ENCODE measurements around the gene GREM1.

GREM1 gene

DNA sequence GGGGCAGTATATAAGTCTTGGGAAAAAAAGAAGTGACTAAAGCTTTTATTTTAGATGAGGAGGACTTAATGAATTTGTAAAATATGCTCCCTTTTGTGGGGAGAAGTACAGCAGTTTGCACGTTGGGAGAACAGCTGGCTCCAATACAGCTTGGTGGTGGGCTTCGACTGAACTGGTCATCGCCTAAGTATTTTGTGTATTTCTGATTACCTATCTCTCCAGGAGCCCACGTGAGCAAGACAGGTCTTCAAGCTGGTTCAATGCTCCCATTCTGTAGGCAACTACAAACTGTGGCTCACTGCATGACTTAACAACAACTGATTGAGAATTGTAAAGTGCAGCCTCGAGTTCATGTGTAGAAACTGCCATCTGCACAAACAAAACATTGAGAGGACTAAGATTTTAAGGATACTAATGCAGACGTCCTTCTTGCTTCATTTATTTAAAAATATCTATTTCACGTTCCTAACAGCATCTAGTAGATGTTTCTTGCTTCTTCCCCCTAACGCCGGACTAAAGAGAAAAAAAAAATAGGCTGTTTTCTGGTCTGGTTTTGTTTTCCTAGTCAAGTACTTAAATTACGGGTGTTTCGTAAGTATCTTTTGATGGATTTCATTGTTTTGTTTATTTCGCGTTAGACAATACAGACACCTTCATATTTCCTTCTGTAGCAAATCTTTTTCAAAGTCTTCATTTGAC is 1.4 kb upstream of the GREM1 start:
- CTCF ChIA-PET, result interaction anchor here (1.5 to 1.7 kb wide), 2 partner anchors 11 to 27 kb away, joined by 3 to 4 read pairs; no protein-coding TSS in a partner anchor
- TF ChIP-seq, protein P1, sequence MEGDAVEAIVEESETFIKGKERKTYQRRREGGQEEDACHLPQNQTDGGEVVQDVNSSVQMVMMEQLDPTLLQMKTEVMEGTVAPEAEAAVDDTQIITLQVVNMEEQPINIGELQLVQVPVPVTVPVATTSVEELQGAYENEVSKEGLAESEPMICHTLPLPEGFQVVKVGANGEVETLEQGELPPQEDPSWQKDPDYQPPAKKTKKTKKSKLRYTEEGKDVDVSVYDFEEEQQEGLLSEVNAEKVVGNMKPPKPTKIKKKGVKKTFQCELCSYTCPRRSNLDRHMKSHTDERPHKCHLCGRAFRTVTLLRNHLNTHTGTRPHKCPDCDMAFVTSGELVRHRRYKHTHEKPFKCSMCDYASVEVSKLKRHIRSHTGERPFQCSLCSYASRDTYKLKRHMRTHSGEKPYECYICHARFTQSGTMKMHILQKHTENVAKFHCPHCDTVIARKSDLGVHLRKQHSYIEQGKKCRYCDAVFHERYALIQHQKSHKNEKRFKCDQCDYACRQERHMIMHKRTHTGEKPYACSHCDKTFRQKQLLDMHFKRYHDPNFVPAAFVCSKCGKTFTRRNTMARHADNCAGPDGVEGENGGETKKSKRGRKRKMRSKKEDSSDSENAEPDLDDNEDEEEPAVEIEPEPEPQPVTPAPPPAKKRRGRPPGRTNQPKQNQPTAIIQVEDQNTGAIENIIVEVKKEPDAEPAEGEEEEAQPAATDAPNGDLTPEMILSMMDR (IDR thresholded peaks at IDR 0.05; ENCODE audit: control extremely low read depth, extremely low read depth, low read depth, missing control alignments), result no peak
- POLR2A ChIA-PET, result no interaction called here
- no peak for DNase-seq (ENCODE audit: extremely low spot score)

- CTCF ChIA-PET, result interaction anchor here (1.5 to 1.7 kb wide), 2 partner anchors 11 to 28 kb away, joined by 3 to 4 read pairs; no protein-coding TSS in a partner anchor
- TF ChIP-seq, protein P1 (IDR thresholded peaks at IDR 0.05; ENCODE audit: control extremely low read depth, extremely low read depth, low read depth, missing control alignments), result no peak
- POLR2A ChIA-PET, result no interaction called here
- peak; percentile 24 for DNase-seq (ENCODE audit: extremely low spot score)
Measured at GRCh38 chr15:32716915-32717425, 834 bp upstream of the GREM1 start.

- ChIA-PET POLR2A (no interaction called here), CTCF (interaction anchor here (1.1 kb wide), 1 partner anchor 55 kb away, joined by 3 read pairs; no protein-coding TSS in a partner anchor)
- TF ChIP-seq, protein P1 (IDR thresholded peaks at IDR 0.05; ENCODE audit: control extremely low read depth, extremely low read depth, low read depth, missing control alignments), result no peak
- no peak for DNase-seq (ENCODE audit: extremely low spot score)
Measured at GRCh38 chr15:32718227-32718820, 520 bp downstream of the GREM1 start.

- TF ChIP-seq, protein P1 (IDR thresholded peaks at IDR 0.05; ENCODE audit: control extremely low read depth, extremely low read depth, low read depth, missing control alignments), result no peak
- DNase-seq (ENCODE audit: extremely low spot score), result no peak
- ChIA-PET CTCF (interaction anchor here (1.1 kb wide), 1 partner anchor 55 kb away, joined by 3 read pairs; no protein-coding TSS in a partner anchor), POLR2A (no interaction called here)
Measured at GRCh38 chr15:32718821-32719716, 1.3 kb downstream of the GREM1 start.

DNA sequence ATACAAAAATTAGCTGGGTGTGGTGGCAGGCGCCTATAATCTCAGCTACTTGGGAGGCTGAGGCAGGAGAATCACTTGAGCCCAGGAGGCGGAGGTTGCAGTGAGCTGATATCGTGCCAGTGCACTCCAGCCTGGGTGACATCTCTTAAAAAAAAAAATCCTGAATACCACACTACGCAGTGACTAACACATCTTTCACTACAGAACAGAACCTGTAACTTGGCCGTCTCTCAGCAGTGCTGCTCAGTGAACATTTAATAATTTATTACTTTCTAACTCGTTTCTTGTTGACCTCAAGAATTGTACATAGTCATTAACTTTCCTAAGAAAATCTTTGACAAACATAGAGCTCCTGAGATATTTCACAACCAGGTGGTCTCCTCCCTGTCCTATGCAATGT is 3.8 kb downstream of the GREM1 start:
- TF ChIP-seq, protein P1 (IDR thresholded peaks at IDR 0.05; ENCODE audit: control extremely low read depth, extremely low read depth, low read depth, missing control alignments), result no peak
- ChIA-PET POLR2A (no interaction called here), CTCF (interaction anchor here (1.1 to 2.0 kb wide), 2 partner anchors 14 to 60 kb away, joined by 4 to 7 read pairs; no protein-coding TSS in a partner anchor)
- DNase-seq (ENCODE audit: extremely low spot score), result no peak

GRCh38 chr15:32722136-32722535 is 4.3 kb downstream of the GREM1 start:
- ChIA-PET POLR2A (no interaction called here), CTCF (interaction anchor here (1.1 to 2.0 kb wide), 3 partner anchors 14 to 60 kb away, joined by 3 to 7 read pairs (median 4); no protein-coding TSS in a partner anchor)
- TF ChIP-seq, protein P1 (IDR thresholded peaks at IDR 0.05; ENCODE audit: control extremely low read depth, extremely low read depth, low read depth, missing control alignments), result no peak
- DNase-seq (ENCODE audit: extremely low spot score), result no peak
